K562 (cell line): Measurements from ENCODE around the gene CYB561A3. TPM values are rescaled to one million over a fixed set of nuclear protein-coding genes. Genes with fewer than 3 reads are reported as not detected.

Experiments used
- ATAC-seq: fragments of 200-7000 bp; cut with Tn5 transposase; 3 replicates; pipeline ENCODE4 v1.9.1; 2020; ENCODE audit warnings: moderate library complexity
- BruUV-seq: library from RNA; stranded (reverse); fragments of 400-500 nt; replicated peaks from 2 replicates; lab custom pipeline; 2021; lab: Mats Ljungman, UMichigan
- CTCF ChIA-PET: fragments of 300-600 bp; formaldehyde crosslinking; extraction: SDS; loops from one replicate; lab custom pipeline; 2021; ENCODE audit warnings: low intra/inter-chr PET ratio; lab: Yijun Ruan, JAX
- POLR2A ChIA-PET: fragments of 300-600, 350-650 bp; sonication (Branson Sonifier 250); formaldehyde crosslinking; extraction: SDS; loops from one replicate; lab custom pipeline; 2021; ENCODE audit warnings: antibody characterized with exemption, inconsistent platforms; lab: Yijun Ruan, JAX
- DNase-seq, 4 experiments: peaks; one replicate each; pipeline versions ENCODE4 v3.0.0 to v3.0.0-alpha.2; 2011 to 2018; ENCODE audit warnings: low spot score in 3 of 4, mixed read lengths in 3 of 4; ENCODE audit errors: extremely low read depth in 1 of 4
- FAIRE-seq: peaks from 2 replicates; lab custom pipeline; 2011; peaks lifted over from hg19 to GRCh38; lab: Jason Lieb, UNC
- H2AFZ ChIP-seq: 2 replicates; pipeline ENCODE4 v1.6.0; 2011; ENCODE audit warnings: low read depth, low read length, control low read depth, inconsistent platforms
- H3K27ac ChIP-seq: fragments of 200-600 bp; 3 replicates; pipeline ENCODE4 v1.8.0; 2011; ENCODE audit warnings: low read depth, mild to moderate bottlenecking, control low read depth, inconsistent platforms, low read length, moderate library complexity, mixed read lengths; ENCODE audit errors: extremely low read depth
- H3K27me3 ChIP-seq, 2 experiments: fragments of 300-600 bp in 1 of 2; 2 replicates in 1 of 2; 3 replicates in 1 of 2; pipeline versions ENCODE4 v1.6.0 to v1.8.0; 2011; ENCODE audit warnings: inconsistent platforms in 2 of 2, low read length in 2 of 2, mild to moderate bottlenecking in 1 of 2, mixed read lengths in 1 of 2, moderate library complexity in 1 of 2; ENCODE audit not compliant: control insufficient read depth in 2 of 2, insufficient read depth in 2 of 2
- H3K36me3 ChIP-seq: fragments of 300-600 bp; 3 replicates; pipeline ENCODE4 v1.8.0; 2011; ENCODE audit warnings: mild to moderate bottlenecking, low read length, inconsistent platforms; ENCODE audit not compliant: control insufficient read depth, insufficient read depth
- H3K4me1 ChIP-seq, 2 experiments: fragments of 200-600 bp in 1 of 2; replicated peaks in 1 of 2; 2 replicates in 1 of 2; 3 replicates in 1 of 2; pipeline versions ENCODE4 v1.5.1 to v1.8.0; 2011; ENCODE audit warnings: inconsistent platforms in 2 of 2, low read length in 2 of 2, mild to moderate bottlenecking in 1 of 2, mixed read lengths in 1 of 2, moderate library complexity in 1 of 2; ENCODE audit not compliant: control insufficient read depth in 2 of 2, insufficient read depth in 2 of 2
- H3K4me2 ChIP-seq: 2 replicates; pipeline ENCODE4 v1.6.1; 2011; ENCODE audit warnings: low read length, control low read depth, inconsistent platforms, mixed read lengths; ENCODE audit not compliant: insufficient read depth
- H3K4me3 ChIP-seq: fragments of 200-600 bp; sonication (generic), shearing (Covaris generic); 2 replicates; pipeline ENCODE4 v1.5.1; 2016; ENCODE audit warnings: control low read depth, inconsistent platforms
- H3K79me2 ChIP-seq: fragments of 200-600 bp; 3 replicates; pipeline ENCODE4 v1.8.0; 2011; ENCODE audit warnings: low read length, inconsistent platforms; ENCODE audit not compliant: control insufficient read depth, insufficient read depth
- H3K9ac ChIP-seq, 2 experiments: 2 replicates each; pipeline versions ENCODE4 v1.6.0 to v1.6.1; 2011; ENCODE audit warnings: low read depth in 2 of 2, low read length in 2 of 2, control low read depth in 1 of 2, inconsistent platforms in 1 of 2, mild to moderate bottlenecking in 1 of 2, mixed read lengths in 1 of 2; ENCODE audit not compliant: insufficient read depth in 1 of 2
- H3K9me1 ChIP-seq: one replicate; pipeline ENCODE4 v1.6.0; 2011; ENCODE audit warnings: inconsistent platforms, mild to moderate bottlenecking, low read length, moderate library complexity; ENCODE audit not compliant: control insufficient read depth, insufficient read depth
- H3K9me3 ChIP-seq: replicated peaks from 2 replicates; pipeline ENCODE4 v1.5.1; 2011; ENCODE audit warnings: low read depth, low read length, inconsistent platforms; ENCODE audit not compliant: control insufficient read depth, insufficient read depth
- H4K20me1 ChIP-seq: replicated peaks from 2 replicates; pipeline ENCODE4 v1.6.1; 2011; ENCODE audit warnings: low read length, inconsistent platforms, mixed read lengths; ENCODE audit not compliant: control insufficient read depth, insufficient read depth
- CAMTA2 ChIP-seq: fragments of 250-450 bp; sonication (Bioruptor Pico); conservative IDR thresholded peaks from 2 replicates; pipeline ENCODE4 v1.5.1; 2022
- CGGBP1 ChIP-seq: fragments of 250-450 bp; sonication (Bioruptor Pico); IDR thresholded peaks from 2 replicates; pipeline ENCODE4 v1.9.0; 2021; ENCODE audit warnings: mild to moderate bottlenecking
- CREB3 ChIP-seq: fragments of 450-650 bp; conservative IDR thresholded peaks from 2 replicates; pipeline ENCODE4 v1.6.1; 2016; ENCODE audit warnings: missing genetic modification characterization, low read depth, mild to moderate bottlenecking, missing compliant biosample characterization, moderate library complexity
- GTF2F1 ChIP-seq: IDR thresholded peaks from 2 replicates; pipeline ENCODE4 v1.6.1; 2011; ENCODE audit warnings: low read depth, low read length, improper control_type of control experiment
- POLR2G ChIP-seq: fragments of 200-400 bp; formaldehyde crosslinking; IDR thresholded peaks from 2 replicates; pipeline ENCODE4 v1.6.1; 2017; ENCODE audit warnings: low read depth, mild to moderate bottlenecking, antibody characterized with exemption, low read length, moderate library complexity
- SP1 ChIP-seq: sonication (generic); formaldehyde crosslinking; IDR thresholded peaks from 2 replicates; pipeline ENCODE4 v1.8.1; 2022; ENCODE audit warnings: mild to moderate bottlenecking, missing genetic modification reagents
- ZNF77 ChIP-seq: fragments of 250-450 bp; sonication (Bioruptor Pico); IDR thresholded peaks from 2 replicates; pipeline ENCODE4 v1.5.0; 2020
- WGBS: fragments of 100-300 bp; shearing (Covaris generic); methylation state at CpG from one replicate; pipeline ENCODE4 v1.1.6; 2016; ENCODE audit warnings: low coverage, mixed read lengths; ENCODE audit not compliant: insufficient coverage; ENCODE audit errors: missing lambda C conversion rate; 5-methylcytosine and 5-hydroxymethylcytosine counted together
- in situ Hi-C: fragments of 300-500 bp; cut with MboI; formaldehyde crosslinking; loops from 4 replicates; pipeline ENCODE4 v1.15.0; 2018; ENCODE audit warnings: inconsistent platforms, mixed read lengths
- intact Hi-C: fragments of 100-400 bp; cut with micrococcal nuclease; formaldehyde crosslinking; loops from 2 replicates; pipeline ENCODE4 v1.14.2; 2022
- polyA plus RNA-seq, 8 experiments: library from polyadenylated mRNA; depleted of rRNA in 4 of 8; stranded (reverse) in 5 of 8; unstranded in 3 of 8; fragments of >200 nt; fragmentation: Nextera tagmentation in 2 of 8; fragmentation: Illumina TruSeq in 1 of 8; extraction: Ambion mirVana in 2 of 8; extraction: Trizol in 1 of 8; gene quantifications; 2 replicates each; pipeline versions ENCODE4 v1.2.1 to v1.2.3, GENCODE V29; 2011 to 2014; ENCODE audit warnings: inconsistent platforms in 1 of 8, missing spikeins in 1 of 8
- total RNA-seq, 7 experiments: library from RNA; depleted of rRNA in 6 of 7; stranded (reverse); fragments of >200 nt in 6 of 7; fragmentation: Illumina TruSeq in 2 of 7; extraction: Trizol in 2 of 7; gene quantifications; 2 replicates each; pipeline versions ENCODE4 v1.2.1 to v1.2.3, GENCODE V29; 2011 to 2021; ENCODE audit warnings: low replicate concordance in 1 of 7

Gene CYB561A3
- total and polyA plus RNA-seq, 9 of the 15 experiments (the other 6 are each of a cell fraction or from before 2014, with no cell fraction given): 29.2 to 78.9 (median 37.9) TPM

GRCh38 chr11:61349916-61350315, 11.8 kb downstream of the CYB561A3 start:
- no peak overlapping the region for H3K4me2 ChIP-seq
- DNase-seq (no peak), ATAC-seq (no peak), FAIRE-seq (no peak)
- H3K27me3 ChIP-seq: no peaks in the 10 kb centered on the region
- H3K9ac ChIP-seq: peak overlapping the region in 1 of 2 experiments; percentile 2; a peak in 2 of 4 replicates
- no peaks in the 10 kb centered on the region for H3K9me3 ChIP-seq
- no peak overlapping the region for H3K4me3 ChIP-seq
- ChIA-PET POLR2A (interaction anchor here (0.6 to 3.9 kb wide), 2 partner anchors 11 to 1193 kb away, joined by 3 to 36 read pairs; partner anchors contain the start of genes CYB561A3 and TMEM138), CTCF (interaction anchor here (0.6 kb wide), 1 partner anchor 113 kb away, joined by 5 read pairs; no protein-coding TSS in a partner anchor)
- no peak overlapping the region for H2AFZ ChIP-seq
- H3K36me3 ChIP-seq: peaks cover 86% of the 10 kb centered on the region; the same call in 2 of the 3 replicates
- in situ Hi-C loops: no loop called here
- WGBS: 81% methylated on average over 7 of the region's 10 CpGs
- H4K20me1 ChIP-seq: no peaks in the 10 kb centered on the region
- intact Hi-C loops: no loop called here
- no peaks in the 10 kb centered on the region; the same call in 2 of the 3 replicates for H3K79me2 ChIP-seq
- H3K27ac ChIP-seq: no peak overlapping the region
- H3K9me1 ChIP-seq: peaks cover 3% of the 10 kb centered on the region
- peaks cover 27 to 42% of the 10 kb centered on the region in 2 experiments for H3K4me1 ChIP-seq
- BruUV-seq: no TSS peak
- TF ChIP-seq CGGBP1 (CRISPR knock-in tag) (no peak), POLR2G (peak; percentile 40; the same call in 1 of the 2 replicates), SP1 (CRISPR knock-in tag) (no peak)

- Histone ChIP-seq H3K4me3 (no peak overlapping the region), H3K9me1 (peaks cover 3% of the 10 kb centered on the region), H3K4me2 (no peak overlapping the region), H3K27ac (no peak overlapping the region; the same call in 2 of the 3 replicates), H3K36me3 (peaks cover 82% of the 10 kb centered on the region; the same call in 2 of the 3 replicates), H3K79me2 (no peaks in the 10 kb centered on the region), H3K9ac (peak overlapping the region in 1 of 2 experiments; percentile 2; a peak in 2 of 4 replicates), H4K20me1 (no peaks in the 10 kb centered on the region), H3K4me1 (peaks cover 27 to 46% of the 10 kb centered on the region in 2 experiments), H2AFZ (no peak overlapping the region), H3K27me3 (no peaks in the 10 kb centered on the region), H3K9me3 (no peaks in the 10 kb centered on the region)
- ATAC-seq (no peak), FAIRE-seq (no peak), DNase-seq (no peak)
- intact Hi-C loops (no loop called here), in situ Hi-C loops (no loop called here)
- POLR2A ChIA-PET: interaction anchor here (0.6 to 3.9 kb wide), 10 partner anchors 8 to 567 kb away, joined by 3 to 36 read pairs (median 4); partner anchors contain the start of genes CYB561A3, DDB1, TKFC and TMEM138
- BruUV-seq: no TSS peak
- CTCF ChIA-PET: interaction anchor here (0.6 kb wide), 1 partner anchor 114 kb away, joined by 5 read pairs; no protein-coding TSS in a partner anchor
- TF ChIP-seq CAMTA2 (no peak), CREB3 (tag) (no peak), GTF2F1 (no peak), POLR2G (peak; percentile 4; the same call in 1 of the 2 replicates), ZNF77 (CRISPR knock-in tag) (no peak)
- 77% methylated on average over 12 of the region's 12 CpGs for WGBS
Measured at GRCh38 chr11:61349189-61349751, 12.4 kb downstream of the CYB561A3 start.
